MCF 10A (cell line): ENCODE data around the gene MRGPRG. TPM values are rescaled to one million over a fixed set of nuclear protein-coding genes. Genes with fewer than 3 reads are reported as not detected.

Experiments used
- BruUV-seq: library from RNA; stranded (reverse); fragments of 400-500 nt; replicated peaks from 2 replicates; lab custom pipeline; 2021; lab: Mats Ljungman, UMichigan
- CTCF ChIA-PET: fragments of 300-600 bp; sonication (Branson Sonifier 250); formaldehyde crosslinking; extraction: SDS; loops from one replicate; lab custom pipeline; 2021; ENCODE audit warnings: antibody characterized with exemption, inconsistent platforms; lab: Yijun Ruan, JAX
- POLR2A ChIA-PET: fragments of 300-600, 350-650 bp; sonication (Branson Sonifier 250); formaldehyde crosslinking; extraction: SDS; loops from one replicate; lab custom pipeline; 2020; ENCODE audit warnings: antibody characterized with exemption, inconsistent platforms; lab: Yijun Ruan, JAX
- DNase-seq: peaks from one replicate; pipeline ENCODE4 v3.0.0-alpha.2; 2018; ENCODE audit not compliant: unreplicated experiment
- H3K27ac Mint-ChIP-seq: one replicate; pipeline ENCODE4 v1.8.0; 2022; ENCODE audit warnings: mild to moderate bottlenecking, low read depth, mixed read lengths; ENCODE audit not compliant: unreplicated experiment
- H3K27me3 Mint-ChIP-seq: one replicate; pipeline ENCODE4 v1.8.0; 2022; ENCODE audit warnings: mixed read lengths; ENCODE audit not compliant: insufficient read depth, unreplicated experiment
- H3K36me3 Mint-ChIP-seq: one replicate; pipeline ENCODE4 v1.8.0; 2022; ENCODE audit warnings: mild to moderate bottlenecking, moderate library complexity, mixed read lengths; ENCODE audit not compliant: insufficient read depth, unreplicated experiment
- H3K4me1 Mint-ChIP-seq: one replicate; pipeline ENCODE4 v1.8.0; 2022; ENCODE audit warnings: mixed read lengths; ENCODE audit not compliant: insufficient read depth, unreplicated experiment
- H3K4me3 Mint-ChIP-seq: one replicate; pipeline ENCODE4 v1.8.0; 2022; ENCODE audit warnings: mild to moderate bottlenecking, moderate library complexity, mixed read lengths; ENCODE audit not compliant: unreplicated experiment
- H3K9me3 Mint-ChIP-seq: one replicate; pipeline ENCODE4 v1.8.0; 2022; ENCODE audit warnings: mixed read lengths; ENCODE audit not compliant: unreplicated experiment
- CTCF ChIP-seq: fragments of 200-600 bp; IDR thresholded peaks from one replicate; pipeline ENCODE4 v1.8.0; 2022; ENCODE audit warnings: antibody characterized with exemption, mild to moderate bottlenecking; ENCODE audit not compliant: unreplicated experiment
- intact Hi-C: fragments of 100-400 bp; cut with micrococcal nuclease; formaldehyde crosslinking; loops from 2 replicates; pipeline ENCODE4 v1.14.1; 2022
- total RNA-seq: library from RNA; stranded (reverse); gene quantifications from 2 replicates; pipeline ENCODE4 v1.2.3, GENCODE V29; 2022

Gene MRGPRG
- total RNA-seq, 1 experiment from 2014 or later, result not detected

- intact Hi-C loops, result no loop called here
- POLR2A ChIA-PET, result no interaction called here
- Mint-ChIP-seq H3K36me3 (no peaks in the 10 kb centered on the region), H3K27ac (no peak overlapping the region), H3K27me3 (no peaks in the 10 kb centered on the region), H3K4me1 (no peaks in the 10 kb centered on the region), H3K9me3 (peaks cover 9% of the 10 kb centered on the region), H3K4me3 (no peak overlapping the region)
- CTCF ChIA-PET, result no interaction called here
- DNase-seq, result no peak
- BruUV-seq, result no TSS peak
- no peak for TF ChIP-seq CTCF
These were observed 42.1 kb downstream of the MRGPRG start for GRCh38 chr11:3176487-3176886.

GRCh38 chr11:3175194-3175593 is 43.4 kb downstream of the MRGPRG start:
- H3K27me3 Mint-ChIP-seq, result no peaks in the 10 kb centered on the region
- H3K27ac Mint-ChIP-seq, result no peak overlapping the region
- no peaks in the 10 kb centered on the region for H3K36me3 Mint-ChIP-seq
- no peak for DNase-seq
- no TSS peak for BruUV-seq
- H3K4me3 Mint-ChIP-seq, result no peak overlapping the region
- ChIA-PET POLR2A (no interaction called here), CTCF (no interaction called here)
- intact Hi-C loops, result no loop called here
- TF ChIP-seq CTCF, result no peak
- H3K9me3 Mint-ChIP-seq, result peaks cover 9% of the 10 kb centered on the region
- peaks cover under 1% of the 10 kb centered on the region for H3K4me1 Mint-ChIP-seq

- Mint-ChIP-seq H3K4me1 (peaks cover 7% of the 10 kb centered on the region), H3K36me3 (no peaks in the 10 kb centered on the region), H3K27ac (no peak overlapping the region), H3K9me3 (peaks cover 9% of the 10 kb centered on the region), H3K4me3 (no peak overlapping the region), H3K27me3 (no peaks in the 10 kb centered on the region)
- ChIA-PET POLR2A (no interaction called here), CTCF (no interaction called here)
- BruUV-seq, result no TSS peak
- TF ChIP-seq CTCF, result no peak
- intact Hi-C loops, result no loop called here
- DNase-seq, result no peak
These were observed 44.2 kb downstream of the MRGPRG start for GRCh38 chr11:3174387-3174786.

- no TSS peak for BruUV-seq
- H3K4me3 Mint-ChIP-seq, result no peak overlapping the region
- intact Hi-C loops, result no loop called here
- H3K4me1 Mint-ChIP-seq, result peaks cover 7% of the 10 kb centered on the region
- H3K27me3 Mint-ChIP-seq, result no peaks in the 10 kb centered on the region
- peaks cover 9% of the 10 kb centered on the region for H3K9me3 Mint-ChIP-seq
- ChIA-PET CTCF (no interaction called here), POLR2A (no interaction called here)
- no peaks in the 10 kb centered on the region for H3K36me3 Mint-ChIP-seq
- DNase-seq, result no peak
- H3K27ac Mint-ChIP-seq, result no peak overlapping the region
- TF ChIP-seq CTCF, result no peak
These were observed 44.8 kb downstream of the MRGPRG start for GRCh38 chr11:3173795-3174194.
